GM19455 (cell line): ENCODE results near the gene NRF1.
"Not testable (repeated sequence)": the region's sequence is repeated elsewhere in the genome, so short reads cannot be mapped to it uniquely, and the experiment has no call there.

ENCODE experiments used
- ATAC-seq: cut with Tn5 transposase; IDR thresholded peaks from one replicate; pipeline ENCODE4 v1.9.1; 2021; ENCODE audit not compliant: unreplicated experiment

NRF1 gene

GRCh38 chr7:129606803-129607202 lies 4.7 kb upstream of the NRF1 start:
- ATAC-seq: no peak

GRCh38 chr7:129607471-129608120 lies 3.9 kb upstream of the NRF1 start:
- no peak for ATAC-seq

DNA sequence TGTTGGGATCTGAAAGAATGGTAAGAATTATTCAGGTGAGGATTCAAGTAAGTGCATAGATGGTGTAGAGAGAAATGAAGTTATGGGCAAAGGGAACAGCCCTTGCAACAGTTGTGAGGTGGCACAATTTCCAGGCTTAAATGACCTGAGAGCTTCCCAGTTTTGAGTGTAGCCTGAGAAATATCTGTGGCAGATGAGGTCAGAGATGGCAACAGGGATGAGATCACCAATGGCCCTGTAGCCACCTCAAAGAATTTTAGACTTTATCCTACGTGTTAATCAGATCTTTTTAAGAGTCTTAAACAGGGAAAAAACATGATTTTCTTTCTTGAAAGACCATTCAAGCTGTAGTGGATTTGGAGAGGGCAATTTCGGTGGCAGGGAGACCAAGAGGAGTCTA lies 1.9 kb upstream of the NRF1 start:
- ATAC-seq: no peak

DNA sequence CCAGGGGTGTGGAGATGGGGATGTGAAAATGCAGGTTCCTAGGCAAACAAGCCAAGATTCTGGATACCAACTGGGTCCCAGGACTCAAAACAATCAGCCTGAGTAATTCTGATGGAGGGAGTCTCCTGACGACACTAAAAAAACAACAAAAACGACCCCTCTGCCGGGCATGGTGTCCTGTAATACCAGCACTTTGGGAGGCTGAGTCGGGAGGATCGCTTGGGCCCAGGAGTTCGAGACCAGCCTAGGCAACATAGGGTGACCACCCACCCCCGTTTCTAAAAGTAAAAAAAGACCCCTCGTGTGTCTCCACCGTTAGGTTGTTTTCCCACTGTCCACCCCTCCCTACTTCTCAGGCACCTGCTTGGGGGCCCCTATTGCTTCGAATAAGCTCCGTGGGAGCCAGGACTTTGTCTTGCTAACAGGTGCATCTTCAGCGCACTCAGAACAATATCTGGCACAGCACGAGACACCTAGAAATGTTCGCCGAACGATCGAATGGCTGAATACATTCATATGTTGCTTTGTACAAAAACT lies 743 bp upstream of the NRF1 start:
- no peak for ATAC-seq

DNA sequence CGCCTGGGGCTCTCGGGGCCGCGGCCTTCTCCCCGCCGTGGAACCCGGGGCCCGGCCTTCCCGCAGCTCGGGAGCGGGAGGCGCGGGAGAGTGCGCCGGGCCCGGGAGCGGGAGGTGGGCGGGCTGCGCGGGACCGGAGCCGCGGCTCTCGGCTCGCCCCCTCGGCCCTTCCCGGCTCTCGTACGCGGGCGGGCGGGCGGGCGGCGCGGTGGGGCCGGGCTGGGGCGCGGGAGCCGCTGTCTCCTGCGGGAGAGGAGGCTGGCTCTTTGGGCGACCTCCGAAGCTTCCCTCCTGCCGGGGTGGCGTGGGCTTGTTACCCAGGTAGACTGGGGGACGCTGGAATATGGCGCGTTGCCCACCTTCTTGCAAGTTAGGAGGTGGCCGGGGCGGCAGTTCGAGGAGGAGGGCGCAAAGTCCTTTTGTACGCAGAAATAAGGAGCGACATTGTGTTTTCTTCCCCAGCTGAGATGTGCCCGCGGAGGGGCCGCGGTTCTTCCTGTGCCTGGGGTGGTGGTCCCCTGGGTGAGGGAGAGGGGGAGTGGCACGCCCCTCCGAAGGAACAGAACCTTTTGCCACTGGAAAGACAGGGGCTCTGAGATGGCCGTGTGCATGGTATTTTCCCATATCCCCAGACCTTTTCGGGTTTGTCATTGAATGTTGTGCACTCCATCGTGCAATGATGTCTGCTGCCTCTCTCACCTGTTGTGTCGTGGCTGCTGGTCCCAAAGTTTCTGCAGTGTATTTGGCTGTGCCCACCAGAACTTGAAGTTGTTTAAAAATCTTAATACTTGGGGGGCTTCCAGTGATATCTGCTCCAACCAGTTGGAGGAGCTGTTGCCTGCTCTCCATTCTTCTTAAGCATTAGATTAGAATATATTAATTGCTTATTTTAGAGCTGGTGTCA lies 844 bp downstream of the NRF1 start:
- peak; percentile 20 for ATAC-seq

DNA sequence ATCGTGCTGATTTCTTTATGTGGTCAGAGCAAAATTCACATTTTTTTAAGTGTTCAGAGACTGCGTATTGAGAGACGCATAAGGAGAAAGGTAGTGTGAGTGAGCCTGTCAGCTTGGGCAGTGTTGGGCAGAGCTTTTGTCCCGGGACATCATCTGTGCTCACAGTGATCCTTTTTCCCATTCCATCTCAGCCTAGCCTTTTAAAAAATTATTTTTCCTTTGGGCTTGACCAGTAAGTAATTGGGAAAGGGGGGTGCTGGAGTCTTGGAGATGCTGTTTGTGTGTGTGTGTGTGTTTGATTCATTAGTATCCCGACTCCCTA lies 1.5 kb downstream of the NRF1 start:
- ATAC-seq: no peak

GRCh38 chr7:129615018-129615417 lies 3.5 kb downstream of the NRF1 start:
- no peak for ATAC-seq

DNA sequence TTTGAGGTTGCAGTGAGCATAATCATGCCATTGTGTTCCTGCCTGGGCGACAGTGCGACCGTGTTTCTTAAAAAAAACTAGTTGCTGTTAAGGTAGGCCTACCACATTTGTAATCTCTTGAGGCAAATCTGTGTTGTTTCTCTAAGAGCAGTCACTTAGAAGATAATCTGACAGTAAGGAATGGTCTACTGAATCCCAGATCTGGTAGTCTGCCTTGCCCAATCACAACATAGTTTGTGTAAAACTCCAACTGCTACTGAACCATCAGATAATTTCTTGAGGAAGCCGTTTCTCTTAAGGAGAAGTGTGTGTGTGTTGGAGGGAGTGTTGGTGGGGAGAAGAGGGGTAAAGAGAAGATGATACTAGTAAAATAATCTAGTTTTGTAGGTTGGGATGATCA lies 5.0 kb downstream of the NRF1 start:
- no peak for ATAC-seq

DNA sequence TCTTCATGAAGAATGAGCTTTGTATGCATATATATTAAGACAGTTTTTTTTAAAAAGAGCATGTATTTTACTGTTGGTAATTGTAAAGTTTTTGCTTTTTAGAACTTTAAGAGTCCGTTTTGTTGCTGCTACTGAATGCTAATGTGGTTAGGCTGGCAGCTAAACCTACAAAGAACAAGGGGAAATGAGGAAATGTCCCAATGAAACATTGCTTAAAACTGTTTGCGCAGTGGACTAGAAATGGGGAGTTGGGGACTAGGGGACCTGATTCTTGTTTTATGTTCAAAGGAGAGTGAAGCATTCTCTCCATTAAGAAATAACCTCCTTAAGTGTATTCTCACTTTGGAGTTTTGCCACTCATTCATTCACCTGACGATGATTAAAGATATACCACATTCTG lies 5.7 kb downstream of the NRF1 start:
- ATAC-seq: no peak

- ATAC-seq: no peak
Observed at GRCh38 chr7:129617652-129618051, 6.1 kb downstream of the NRF1 start.

DNA sequence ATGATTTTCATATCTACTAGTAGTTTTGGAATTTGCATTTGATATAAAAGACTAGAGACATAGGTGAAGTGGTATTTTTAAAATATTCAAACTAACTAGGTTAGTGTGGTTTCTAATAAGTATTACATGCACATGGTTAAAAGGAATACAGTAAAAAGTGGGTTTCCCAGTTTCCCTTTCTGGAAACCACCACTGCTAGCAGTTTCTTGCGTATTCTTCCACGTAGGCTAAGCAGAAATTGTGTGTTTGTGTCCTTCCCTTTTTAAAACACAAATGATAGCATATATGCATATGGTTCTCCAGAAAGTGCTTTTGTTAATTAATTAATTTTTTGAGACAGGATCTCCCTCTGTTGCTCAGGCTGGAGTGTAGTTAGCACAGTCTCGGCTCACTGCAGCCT lies 15.4 kb downstream of the NRF1 start:
- ATAC-seq: no peak

- ATAC-seq: no peak
Observed at GRCh38 chr7:129630341-129630740, 18.8 kb downstream of the NRF1 start.

- no peak for ATAC-seq
Observed at GRCh38 chr7:129634361-129635034, 23.0 kb downstream of the NRF1 start.

- no peak for ATAC-seq
Observed at GRCh38 chr7:129635300-129636029, 23.9 kb downstream of the NRF1 start.

- ATAC-seq: not testable (repeated sequence)
Observed at GRCh38 chr7:129636030-129636550, 24.6 kb downstream of the NRF1 start.

- no peak for ATAC-seq
Observed at GRCh38 chr7:129636641-129637040, 25.1 kb downstream of the NRF1 start.

- no peak for ATAC-seq
Observed at GRCh38 chr7:129640400-129640799, 28.9 kb downstream of the NRF1 start.

DNA sequence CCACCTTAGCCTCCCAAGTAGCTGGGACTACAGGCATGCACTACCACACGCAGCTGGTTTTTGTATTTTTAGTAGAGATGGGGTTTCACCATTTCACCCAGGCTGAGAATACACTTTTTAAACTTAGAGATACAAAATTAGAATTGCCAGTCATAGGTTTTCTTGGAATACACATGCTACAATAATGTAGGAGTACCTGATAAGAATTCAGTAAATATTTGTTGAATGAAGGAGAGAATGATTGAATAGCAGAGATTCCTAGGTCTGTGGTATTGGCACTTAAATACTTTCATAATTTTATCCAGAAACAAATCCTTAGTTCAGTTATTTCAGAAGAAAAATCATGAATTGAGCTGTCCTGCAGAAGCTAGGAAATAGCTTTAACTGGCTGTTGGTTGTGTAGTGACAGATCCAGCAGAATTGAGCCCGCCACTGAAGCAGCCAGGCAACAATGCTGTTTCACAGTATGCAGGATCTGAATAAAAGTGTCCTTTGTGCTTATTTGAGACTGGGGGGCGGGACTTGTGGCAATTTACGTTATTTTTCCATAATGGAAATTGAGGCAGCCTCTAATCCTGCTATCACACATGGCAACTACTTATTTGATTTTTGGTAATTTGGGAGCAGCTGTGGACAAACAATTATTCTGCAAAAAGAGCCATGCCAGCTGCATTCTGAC lies 31.5 kb downstream of the NRF1 start:
- ATAC-seq: no peak

GRCh38 chr7:129643550-129644170 lies 32.1 kb downstream of the NRF1 start:
- no peak for ATAC-seq
